Placental pericyte (primary cell): ENCODE data around the gene HINT1. TPM values are rescaled to one million over a fixed set of nuclear protein-coding genes. Genes with fewer than 3 reads are reported as not detected.

Experiments used
- total RNA-seq: library from RNA; depleted of rRNA; stranded (reverse); fragments of >200 nt; gene quantifications from 2 replicates; pipeline ENCODE4 v1.2.3, GENCODE V29; 2012

Gene HINT1
- 85.1 and 106 TPM in 2 replicates for total RNA-seq

DNA sequence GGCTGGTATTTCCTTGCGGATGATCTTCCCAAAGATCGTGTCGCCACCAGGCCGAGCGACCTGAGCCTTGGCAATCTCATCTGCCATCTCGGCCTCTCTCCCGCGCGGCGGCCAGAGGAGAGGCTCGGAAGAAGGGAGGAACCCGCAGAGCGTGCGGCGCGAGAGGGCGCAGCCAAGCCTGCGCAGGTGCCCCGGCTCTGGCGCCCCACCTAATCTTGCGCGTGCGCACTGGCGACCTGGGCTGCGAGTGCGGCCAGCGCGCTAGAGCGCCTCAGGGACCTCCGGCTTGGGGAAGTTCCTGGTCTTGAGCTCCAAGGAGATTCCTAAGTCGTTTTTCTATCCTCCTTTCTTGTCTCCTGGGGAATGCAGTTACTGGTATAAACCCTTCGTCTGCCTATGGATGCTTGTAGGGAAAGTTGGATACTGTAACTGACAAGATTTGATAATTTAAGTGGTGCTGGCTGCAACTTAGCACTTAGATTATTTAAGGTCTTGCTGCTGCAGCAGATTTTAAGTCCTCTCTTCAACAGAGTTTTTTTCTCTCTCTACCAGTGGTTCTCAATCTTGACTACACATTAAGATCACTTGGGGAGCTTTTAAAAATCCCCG lies at the start of gene HINT1:
Gene HINT1 (minus strand): TSS at position 138 of the 609 bp plus-strand sequence. CDS start 51 bp downstream, at position 87.

DNA sequence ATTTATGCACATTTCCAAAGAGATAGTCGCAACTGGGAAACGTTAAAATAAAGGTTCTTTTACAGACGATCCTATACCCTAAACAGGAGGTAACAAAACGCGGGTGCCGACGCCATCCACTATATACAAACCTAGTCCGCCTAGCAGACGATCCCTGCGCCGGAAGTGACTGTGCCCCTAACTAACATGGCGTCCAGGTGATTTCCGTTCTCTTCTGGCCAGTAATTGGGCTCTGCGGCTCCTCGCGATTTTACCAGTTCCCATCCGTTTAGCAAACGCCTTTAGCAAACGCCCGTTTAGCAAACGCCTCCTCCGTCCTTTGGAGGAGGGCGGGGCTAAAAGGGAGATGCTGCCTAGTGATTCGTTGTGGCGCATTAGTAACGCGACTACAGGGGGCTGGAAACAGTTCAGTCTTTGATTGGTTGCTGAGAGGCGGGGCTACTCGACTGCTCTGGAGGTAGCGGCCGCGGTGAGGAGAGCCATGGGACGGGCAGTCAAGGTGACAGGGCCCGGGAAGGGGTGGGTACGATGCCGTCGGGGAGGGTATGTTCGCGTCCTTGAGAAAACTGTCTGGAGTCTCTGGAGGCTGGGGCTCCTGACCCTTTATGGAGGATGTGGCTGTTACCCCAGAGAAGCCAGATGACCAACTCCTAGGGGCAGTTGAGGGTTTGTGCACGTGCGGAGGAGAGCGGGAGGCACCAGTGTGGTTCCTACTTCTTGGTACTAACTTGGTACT lies 5.7 kb upstream of the HINT1 start, which contains the start of gene LYRM7:
Gene LYRM7 (plus strand): TSS at position 405 of the 736 bp plus-strand sequence. CDS start 77 bp downstream, at position 482.

Other genes starting within 250 kb of the HINT1 start
- gene LYRM7, start 5.7 kb upstream of the HINT1 start, total RNA-seq: 2.0 and 7.3 TPM in 2 replicates
- 23.0 and 40.9 TPM in 2 replicates for gene CDC42SE2, start 98.8 kb upstream of the HINT1 start, total RNA-seq